Vagina (tissue), 2 donors: ENCODE data around the gene STIMATE.

ENCODE experiments used
- CTCF ChIP-seq, 3 experiments: fragments of 450-650 bp in 2 of 3; fragments of 200-600 bp in 1 of 3; sonication (generic) in 1 of 3; IDR thresholded peaks; one replicate each; pipeline ENCODE4 v1.5.1; 2017 to 2019; ENCODE audit warnings: antibody characterized with exemption in 3 of 3, mild to moderate bottlenecking in 2 of 3, moderate library complexity in 2 of 3
- POLR2A ChIP-seq, 2 donors: fragments of 450-650 bp; IDR thresholded peaks; one replicate each; pipeline ENCODE4 v1.6.1; 2017; ENCODE audit warnings: antibody characterized with exemption in 2 of 2, mild to moderate bottlenecking in 2 of 2, moderate library complexity in 2 of 2

- TF ChIP-seq CTCF (IDR thresholded peaks at IDR 0.05), result no peak
- TF ChIP-seq POLR2A (IDR thresholded peaks at IDR 0.05), result no peak
Measured at GRCh38 chr3:52894756-52895155, 2.6 kb downstream of the STIMATE start.
